NCI-H774 (cell line): ENCODE data around the gene AGR3.

ENCODE experiments used
- DNase-seq: peaks from one replicate; lab custom pipeline; 2025; lab: John Stamatoyannopoulos, UW

Gene AGR3

GRCh38 chr7:16833373-16833772 lies 48.4 kb downstream of the AGR3 start:
- no peak for DNase-seq

- no peak for DNase-seq
These were observed 55.7 kb downstream of the AGR3 start for GRCh38 chr7:16826060-16826459.

- no peak for DNase-seq
These were observed 59.8 kb downstream of the AGR3 start for GRCh38 chr7:16822029-16822428.

DNA sequence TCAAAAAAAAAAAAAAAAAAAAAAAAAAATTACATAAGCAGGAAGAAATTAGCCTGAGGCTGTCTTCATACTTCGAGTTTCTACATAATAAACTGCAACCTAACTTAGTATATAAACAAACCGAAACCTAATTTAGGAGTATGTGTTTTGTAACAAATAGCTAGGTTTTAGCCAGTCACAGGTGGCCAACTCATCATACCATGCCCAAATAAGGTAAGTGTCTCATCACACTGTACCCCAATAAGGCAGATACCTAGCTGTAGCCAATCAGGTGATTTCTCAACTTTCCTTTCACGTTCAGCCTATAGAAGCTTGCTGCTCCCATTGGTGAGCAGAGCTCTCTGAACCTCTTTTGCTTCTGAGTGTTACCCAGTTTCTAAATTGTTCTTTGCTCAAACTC lies 63.1 kb downstream of the AGR3 start:
- DNase-seq = no peak

- no peak for DNase-seq
These were observed 64.2 kb downstream of the AGR3 start for GRCh38 chr7:16817536-16817935.

DNA sequence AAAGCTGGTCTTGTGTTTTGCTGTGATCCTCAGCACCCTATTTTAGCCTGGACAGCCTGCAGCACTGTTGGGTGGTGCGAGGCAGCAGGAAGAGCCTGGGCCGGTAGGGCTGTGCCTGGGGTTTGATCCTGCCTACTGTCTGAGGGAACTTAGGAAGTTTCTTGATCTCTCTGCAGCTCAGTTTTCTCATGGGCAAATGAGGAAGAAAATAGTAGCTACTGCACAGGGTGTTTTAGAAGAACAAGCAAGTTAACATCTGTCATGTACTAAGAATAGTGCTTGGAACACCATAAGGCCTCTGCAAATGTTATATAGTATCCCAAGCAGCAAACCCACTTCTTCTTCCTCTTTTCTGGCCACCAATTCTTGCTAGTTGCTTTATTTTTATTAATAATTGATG lies 65.0 kb downstream of the AGR3 start:
- no peak for DNase-seq

DNA sequence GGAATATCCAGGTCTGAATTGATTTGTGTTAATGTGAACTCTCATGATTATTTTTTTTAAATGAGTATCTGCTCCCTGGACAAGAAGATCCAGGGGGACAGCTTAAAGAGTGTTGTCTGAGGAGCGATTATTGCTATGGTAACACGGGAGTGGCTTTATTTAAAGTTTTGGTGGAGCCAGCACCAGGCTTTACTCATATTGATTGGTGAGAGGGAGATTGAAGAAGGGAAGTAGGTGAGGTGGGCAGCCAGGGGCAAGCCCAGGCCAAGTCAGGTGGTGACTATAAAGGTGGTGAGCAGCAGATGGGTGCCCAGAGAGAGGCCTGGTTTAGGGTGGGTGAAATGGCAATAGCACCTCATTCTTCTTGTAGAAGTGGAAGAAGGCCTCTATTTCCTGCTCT lies 66.8 kb downstream of the AGR3 start:
- no peak for DNase-seq

- DNase-seq = no peak
These were observed 68.6 kb downstream of the AGR3 start for GRCh38 chr7:16813232-16813616.

GRCh38 chr7:16812542-16813231 lies 69.1 kb downstream of the AGR3 start:
- no peak for DNase-seq

DNA sequence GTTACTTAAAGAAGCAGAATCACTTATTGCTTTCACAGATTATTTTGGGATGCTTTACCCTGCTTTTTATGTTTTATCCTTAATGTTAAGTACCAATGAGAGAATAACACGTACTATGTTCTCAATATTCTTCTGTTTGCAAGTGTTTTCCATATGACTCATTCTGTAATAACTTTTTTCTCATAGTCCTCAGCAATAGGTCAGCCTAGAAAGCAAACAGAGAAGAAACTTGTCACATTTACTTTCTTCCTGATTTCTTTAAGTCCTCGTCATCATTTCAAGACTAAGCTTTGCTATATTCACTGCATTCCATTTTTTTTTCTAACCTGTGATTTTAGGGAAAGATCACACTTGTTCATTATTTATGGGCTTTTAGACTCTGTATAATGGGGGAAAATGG lies 70.2 kb downstream of the AGR3 start:
- DNase-seq = no peak

GRCh38 chr7:16810573-16810972 lies 71.2 kb downstream of the AGR3 start:
- DNase-seq = no peak

GRCh38 chr7:16810112-16810511 lies 71.7 kb downstream of the AGR3 start:
- DNase-seq = no peak
